GM12878 (cell line): ENCODE measurements around the gene SEMG1. TPM values are rescaled to one million over a fixed set of nuclear protein-coding genes. Genes with fewer than 3 reads are reported as not detected.

ENCODE experiments used
- ATAC-seq: fragments of 200-7000 bp; cut with Tn5 transposase; 3 replicates; pipeline ENCODE4 v1.9.1; 2020; ENCODE audit warnings: mild to moderate bottlenecking, moderate library complexity
- BruUV-seq: library from RNA; stranded (reverse); fragments of 400-500 nt; replicated peaks from 2 replicates; lab custom pipeline; 2021; lab: Mats Ljungman, UMichigan
- CTCF ChIA-PET: fragments of 300-600 bp; sonication (Branson Sonifier 250); formaldehyde crosslinking; extraction: SDS; loops from one replicate; lab custom pipeline; 2021; ENCODE audit warnings: inconsistent platforms; lab: Yijun Ruan, JAX
- POLR2A ChIA-PET: fragments of 350-600 bp; formaldehyde crosslinking; extraction: SDS; loops from one replicate; lab custom pipeline; 2021; ENCODE audit warnings: inconsistent platforms; lab: Charles Lee
- RAD21 ChIA-PET: fragments of 300-600 bp; sonication (Branson Sonifier 250); formaldehyde crosslinking; loops from one replicate; lab custom pipeline; 2023; ENCODE audit warnings: antibody characterized with exemption; ENCODE audit not compliant: unreplicated experiment; lab: Charles Lee
- SMC1A ChIA-PET: fragments of 300-600 bp; sonication (Branson Sonifier 250); formaldehyde crosslinking; loops from one replicate; lab custom pipeline; 2023; ENCODE audit not compliant: unreplicated experiment, uncharacterized antibody; lab: Charles Lee
- DNase-seq: peaks from one replicate; pipeline ENCODE4 v3.0.0-alpha.2; 2011; ENCODE audit warnings: low read depth, low spot score
- FAIRE-seq: peaks from 3 replicates; lab custom pipeline; 2011; peaks lifted over from hg19 to GRCh38; lab: Jason Lieb, UNC
- H2AFZ ChIP-seq: 2 replicates; pipeline ENCODE4 v1.6.0; 2011; ENCODE audit warnings: low read depth, low read length, control low read depth; ENCODE audit not compliant: control insufficient read depth
- H3K27ac ChIP-seq: 2 replicates; pipeline ENCODE4 v1.5.1; 2011; ENCODE audit warnings: control low read depth; ENCODE audit not compliant: control insufficient read depth, insufficient read depth
- H3K27me3 ChIP-seq, 2 experiments: replicated peaks in 1 of 2; 2 replicates each; pipeline versions ENCODE4 v1.6.0 to v1.6.1; 2011; ENCODE audit warnings: low read length in 1 of 2; ENCODE audit not compliant: control insufficient read depth in 2 of 2, insufficient read depth in 2 of 2
- H3K36me3 ChIP-seq, 2 experiments: 2 replicates each; pipeline ENCODE4 v1.5.1; 2011; ENCODE audit warnings: low read length in 1 of 2; ENCODE audit not compliant: control insufficient read depth in 2 of 2, insufficient read depth in 2 of 2
- H3K4me1 ChIP-seq: 2 replicates; pipeline ENCODE4 v1.6.1; 2011; ENCODE audit warnings: mild to moderate bottlenecking, low read length, moderate library complexity, mixed read lengths; ENCODE audit not compliant: control insufficient read depth, insufficient read depth
- H3K4me2 ChIP-seq: 2 replicates; pipeline ENCODE4 v1.6.0; 2011; ENCODE audit warnings: control low read depth; ENCODE audit not compliant: control insufficient read depth, insufficient read depth
- H3K4me3 ChIP-seq: fragments of 200-600 bp; sonication (generic); 2 replicates; pipeline ENCODE4 v1.5.1; 2016
- H3K79me2 ChIP-seq: 2 replicates; pipeline ENCODE4 v1.6.0; 2011; ENCODE audit warnings: low read length; ENCODE audit not compliant: control insufficient read depth, insufficient read depth
- H3K9ac ChIP-seq: 2 replicates; pipeline ENCODE4 v1.8.0; 2011; ENCODE audit warnings: low read length, control low read depth, mixed read lengths; ENCODE audit not compliant: control insufficient read depth, insufficient read depth
- H3K9me3 ChIP-seq: replicated peaks from 3 replicates; pipeline ENCODE4 v1.5.1; 2011; ENCODE audit warnings: mild to moderate bottlenecking, low read length; ENCODE audit not compliant: control insufficient read depth, insufficient read depth
- H4K20me1 ChIP-seq: 2 replicates; pipeline ENCODE4 v1.6.0; 2011; ENCODE audit not compliant: control insufficient read depth, insufficient read depth
- BCL3 ChIP-seq: IDR thresholded peaks from 2 replicates; pipeline ENCODE4 v1.6.1; 2011; ENCODE audit warnings: borderline replicate concordance, low read depth, mild to moderate bottlenecking, moderate library complexity, low read length; ENCODE audit not compliant: insufficient read depth, poor library complexity, severe bottlenecking
- BMI1 ChIP-seq: fragments of 450-650 bp; IDR thresholded peaks from 2 replicates; pipeline ENCODE4 v1.6.1; 2016; ENCODE audit warnings: mild to moderate bottlenecking, moderate library complexity, borderline replicate concordance
- FOS ChIP-seq: IDR thresholded peaks from 3 replicates; pipeline ENCODE4 v1.6.1; 2011; ENCODE audit warnings: borderline replicate concordance; ENCODE audit not compliant: insufficient read length; ENCODE audit errors: extremely low read depth
- JUND ChIP-seq: IDR thresholded peaks from 2 replicates; pipeline ENCODE4 v1.6.1; 2012; ENCODE audit warnings: low read depth, mild to moderate bottlenecking, low read length, improper control_type of control experiment, moderate library complexity
- SKIL ChIP-seq: fragments of 450-650 bp; IDR thresholded peaks from 2 replicates; pipeline ENCODE4 v1.6.1; 2017; ENCODE audit warnings: mild to moderate bottlenecking, low read depth, inconsistent platforms; ENCODE audit not compliant: poor library complexity, severe bottlenecking
- SP1 ChIP-seq: IDR thresholded peaks from one replicate; pipeline ENCODE4 v1.6.1; 2011; ENCODE audit warnings: low read depth, low read length
- ZBTB11 ChIP-seq: fragments of 450-650 bp; formaldehyde crosslinking; IDR thresholded peaks from 2 replicates; pipeline ENCODE4 v1.5.0; 2022; ENCODE audit warnings: mild to moderate bottlenecking, missing genetic modification characterization
- whole genome bisulfite sequencing: methylation state at CpG from one replicate; pipeline ENCODE4 v1.1.6; 2016; ENCODE audit warnings: low lambda C conversion rate; ENCODE audit not compliant: insufficient replicate concordance, insufficient coverage; ENCODE audit errors: missing lambda C conversion rate; 5-methylcytosine and 5-hydroxymethylcytosine counted together
- in situ Hi-C: fragments of 300-500 bp; cut with MboI; formaldehyde crosslinking; loops from 9 replicates; pipeline ENCODE4 v1.14.3; 2018; ENCODE audit warnings: mixed read lengths
- intact Hi-C: fragments of 100-400 bp; cut with micrococcal nuclease; formaldehyde crosslinking; loops from one replicate; pipeline ENCODE4 v1.14.2; 2022; ENCODE audit not compliant: unreplicated experiment
- polyA plus RNA-seq, 11 experiments: library from polyadenylated mRNA; depleted of rRNA in 4 of 11; unstranded in 6 of 11; stranded (reverse) in 5 of 11; fragments of >200 nt; fragmentation: Nextera tagmentation in 4 of 11; fragmentation: Illumina TruSeq in 1 of 11; extraction: Ambion mirVana in 4 of 11; extraction: Trizol in 1 of 11; gene quantifications; 1 replicate in 1 of 11; 2 replicates in 10 of 11; pipeline versions ENCODE4 v1.2.1 to v1.2.3, GENCODE V29; 2011 to 2016; ENCODE audit warnings: inconsistent platforms in 2 of 11, missing spikeins in 2 of 11, low read depth in 1 of 11
- total RNA-seq, 4 experiments: library from RNA; depleted of rRNA in 3 of 4; stranded (reverse); fragments of >200 nt in 3 of 4; fragmentation: Illumina TruSeq in 1 of 4; extraction: Trizol in 1 of 4; gene quantifications; 2 replicates each; pipeline versions ENCODE4 v1.2.1 to v1.2.3, GENCODE V29; 2013 to 2021

SEMG1 gene
- total and polyA plus RNA-seq, 10 of the 15 experiments (the other 5 are each of a cell fraction or from before 2014, with no cell fraction given) = not detected

- H3K36me3 ChIP-seq = no peaks in the 10 kb centered on the region
- ChIA-PET SMC1A (no interaction called here), CTCF (no interaction called here), RAD21 (no interaction called here), POLR2A (no interaction called here)
- H3K27me3 ChIP-seq = peaks cover 0 to 10% of the 10 kb centered on the region in 2 experiments; a peak in 3 of 4 replicates
- H3K79me2 ChIP-seq = no peaks in the 10 kb centered on the region
- no peak overlapping the region for H3K9ac ChIP-seq
- no peak for ATAC-seq
- no peak for DNase-seq
- no peak overlapping the region for H3K4me2 ChIP-seq
- BruUV-seq = no TSS peak
- no peak overlapping the region for H3K4me3 ChIP-seq
- peaks cover 4% of the 10 kb centered on the region for H3K4me1 ChIP-seq
- intact Hi-C loops (no loop called here), in situ Hi-C loops (no loop called here)
- H3K27ac ChIP-seq = no peak overlapping the region
- H3K9me3 ChIP-seq = no peaks in the 10 kb centered on the region
- no peak overlapping the region for H2AFZ ChIP-seq
- no peak for TF ChIP-seq JUND
- no peak for FAIRE-seq
- no peaks in the 10 kb centered on the region for H4K20me1 ChIP-seq
- WGBS = 20% methylated on average over 4 of the region's 4 CpGs
Observed at GRCh38 chr20:45253261-45253660, 46.4 kb downstream of the SEMG1 start.

GRCh38 chr20:45254383-45255262, 47.8 kb downstream of the SEMG1 start, which contains the start of gene SLPI:
TSS of gene SLPI (minus strand) at chr20:45254564. CDS start at chr20:45254543, 21 bp downstream.
- peaks cover 0 to 10% of the 10 kb centered on the region in 2 experiments; a peak in 3 of 4 replicates for H3K27me3 ChIP-seq
- H3K9me3 ChIP-seq = no peaks in the 10 kb centered on the region
- ChIA-PET POLR2A (interaction anchor here (0.6 kb wide), 1 partner anchor 46 kb away, joined by 7 read pairs; no protein-coding TSS in a partner anchor), CTCF (interaction anchor here (0.6 to 1.2 kb wide), 2 partner anchors 40 to 180 kb away, joined by 4 to 5 read pairs; no protein-coding TSS in a partner anchor), SMC1A (interaction anchor here (0.8 to 1.2 kb wide), 2 partner anchors 25 to 159 kb away, joined by 3 read pairs; no protein-coding TSS in a partner anchor), RAD21 (interaction anchor here (0.9 kb wide), 1 partner anchor 36 kb away, joined by 3 read pairs; no protein-coding TSS in a partner anchor)
- WGBS = 7% methylated on average over 7 of the region's 7 CpGs
- no peak for DNase-seq
- H3K9ac ChIP-seq = no peak within 1 kb of the TSS
- H3K79me2 ChIP-seq = no peaks in the 10 kb centered on the region
- no peak within 1 kb of the TSS for H3K27ac ChIP-seq
- peak; percentile 85 for FAIRE-seq
- peaks cover 4% of the 10 kb centered on the region for H3K4me1 ChIP-seq
- intact Hi-C loops (no loop called here), in situ Hi-C loops (no loop called here)
- H3K36me3 ChIP-seq = no peaks in the 10 kb centered on the region
- no TSS peak for BruUV-seq
- peak; percentile 65 for ATAC-seq
- H3K4me3 ChIP-seq = no peak within 1 kb of the TSS
- no peaks in the 10 kb centered on the region for H4K20me1 ChIP-seq
- H3K4me2 ChIP-seq = no peak within 1 kb of the TSS
- H2AFZ ChIP-seq = no peak within 1 kb of the TSS
- TF ChIP-seq ZBTB11 (no peak), FOS (no peak), BCL3 (peak; percentile 37), SKIL (no peak), SP1 (no peak), BMI1 (no peak)
